ENCODE results near the gene MTURN.

MTURN gene

DNA sequence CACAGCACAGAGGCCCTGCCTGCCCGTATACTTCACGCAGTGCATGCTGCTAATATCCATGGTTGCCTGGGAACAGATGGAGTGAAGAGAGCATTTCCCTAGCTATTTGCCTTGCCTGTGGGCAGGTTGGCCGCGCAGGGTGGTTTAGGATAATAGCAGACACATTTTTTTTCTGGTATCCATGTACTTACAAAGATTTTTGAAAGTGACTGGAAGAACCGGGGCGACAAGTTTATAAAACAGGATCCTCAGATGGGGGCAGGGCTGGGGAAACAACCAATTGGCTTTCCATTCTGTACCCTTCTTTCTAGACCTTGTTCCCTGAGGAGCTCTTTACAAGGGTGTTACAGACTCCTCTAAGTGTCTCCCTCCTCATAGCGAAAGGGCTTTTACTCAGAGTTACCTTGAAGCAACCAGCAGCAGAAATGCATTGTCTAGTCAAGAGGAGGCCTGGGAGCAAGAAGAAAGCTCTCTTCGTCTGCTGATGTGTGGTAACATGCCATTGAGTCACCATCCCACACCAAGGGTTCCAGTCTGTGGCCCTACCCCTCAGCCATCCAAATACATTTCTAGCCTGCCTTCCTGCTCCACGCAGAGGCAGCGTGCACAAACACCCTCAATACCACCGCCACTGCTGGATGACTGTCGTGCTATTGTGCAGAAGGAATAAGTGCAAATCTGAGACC lies 31.5 kb downstream of the MTURN start:
- no peak overlapping the region for H3K4me3 ChIP-seq (replicated peaks; ENCODE audit: low read depth, low read length)
- no peak for DNase-seq (ENCODE audit: low read depth)
- TF ChIP-seq, protein P1, sequence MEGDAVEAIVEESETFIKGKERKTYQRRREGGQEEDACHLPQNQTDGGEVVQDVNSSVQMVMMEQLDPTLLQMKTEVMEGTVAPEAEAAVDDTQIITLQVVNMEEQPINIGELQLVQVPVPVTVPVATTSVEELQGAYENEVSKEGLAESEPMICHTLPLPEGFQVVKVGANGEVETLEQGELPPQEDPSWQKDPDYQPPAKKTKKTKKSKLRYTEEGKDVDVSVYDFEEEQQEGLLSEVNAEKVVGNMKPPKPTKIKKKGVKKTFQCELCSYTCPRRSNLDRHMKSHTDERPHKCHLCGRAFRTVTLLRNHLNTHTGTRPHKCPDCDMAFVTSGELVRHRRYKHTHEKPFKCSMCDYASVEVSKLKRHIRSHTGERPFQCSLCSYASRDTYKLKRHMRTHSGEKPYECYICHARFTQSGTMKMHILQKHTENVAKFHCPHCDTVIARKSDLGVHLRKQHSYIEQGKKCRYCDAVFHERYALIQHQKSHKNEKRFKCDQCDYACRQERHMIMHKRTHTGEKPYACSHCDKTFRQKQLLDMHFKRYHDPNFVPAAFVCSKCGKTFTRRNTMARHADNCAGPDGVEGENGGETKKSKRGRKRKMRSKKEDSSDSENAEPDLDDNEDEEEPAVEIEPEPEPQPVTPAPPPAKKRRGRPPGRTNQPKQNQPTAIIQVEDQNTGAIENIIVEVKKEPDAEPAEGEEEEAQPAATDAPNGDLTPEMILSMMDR (IDR thresholded peaks at IDR 0.05; ENCODE audit: low read length, missing control alignments) = no peak

DNA sequence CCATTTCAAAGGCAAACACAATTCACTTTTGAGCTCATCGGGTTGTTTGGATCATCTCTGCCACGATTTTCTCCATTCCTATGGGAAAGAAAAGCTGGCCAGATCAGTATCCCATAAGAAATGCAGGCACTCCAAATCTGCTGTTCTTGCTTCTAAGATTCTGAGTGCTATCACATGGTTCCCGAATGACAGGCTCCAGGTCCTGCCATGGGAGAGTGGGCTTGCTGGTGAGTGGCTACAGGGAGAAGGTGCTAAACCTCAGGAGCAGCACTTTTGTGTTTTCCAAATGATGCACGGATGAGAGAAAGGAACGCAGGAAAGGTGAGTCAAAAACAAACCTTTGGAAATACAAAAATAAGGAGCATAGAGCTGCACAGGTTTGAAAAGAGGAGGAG lies 32.1 kb downstream of the MTURN start:
- TF ChIP-seq, protein P1 (IDR thresholded peaks at IDR 0.05; ENCODE audit: low read length, missing control alignments) = no peak
- no peak overlapping the region for H3K4me3 ChIP-seq (replicated peaks; ENCODE audit: low read depth, low read length)
- no peak for DNase-seq (ENCODE audit: low read depth)

DNA sequence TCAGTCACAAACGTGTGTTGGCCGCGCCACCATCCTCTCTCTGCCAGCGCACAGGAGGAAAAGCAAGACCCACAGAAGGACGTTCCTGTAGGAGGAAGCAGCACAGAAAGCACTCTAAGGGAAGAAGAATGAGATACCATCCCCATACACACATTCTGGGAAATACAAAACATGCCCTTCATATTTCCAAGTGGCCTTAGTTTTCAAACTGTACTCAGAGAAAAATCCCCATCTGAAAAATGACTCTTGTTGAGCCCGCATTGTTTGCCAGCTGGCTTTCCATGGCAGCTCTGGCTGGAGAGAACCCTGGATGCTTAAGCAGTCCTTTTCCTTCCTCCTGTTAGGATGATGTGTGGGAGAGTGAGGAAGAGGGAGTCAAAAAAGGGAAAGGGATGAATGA lies 33.1 kb downstream of the MTURN start:
- no peak overlapping the region for H3K4me3 ChIP-seq (replicated peaks; ENCODE audit: low read depth, low read length)
- no peak for DNase-seq (ENCODE audit: low read depth)
- TF ChIP-seq, protein P1 (IDR thresholded peaks at IDR 0.05; ENCODE audit: low read length, missing control alignments) = no peak

DNA sequence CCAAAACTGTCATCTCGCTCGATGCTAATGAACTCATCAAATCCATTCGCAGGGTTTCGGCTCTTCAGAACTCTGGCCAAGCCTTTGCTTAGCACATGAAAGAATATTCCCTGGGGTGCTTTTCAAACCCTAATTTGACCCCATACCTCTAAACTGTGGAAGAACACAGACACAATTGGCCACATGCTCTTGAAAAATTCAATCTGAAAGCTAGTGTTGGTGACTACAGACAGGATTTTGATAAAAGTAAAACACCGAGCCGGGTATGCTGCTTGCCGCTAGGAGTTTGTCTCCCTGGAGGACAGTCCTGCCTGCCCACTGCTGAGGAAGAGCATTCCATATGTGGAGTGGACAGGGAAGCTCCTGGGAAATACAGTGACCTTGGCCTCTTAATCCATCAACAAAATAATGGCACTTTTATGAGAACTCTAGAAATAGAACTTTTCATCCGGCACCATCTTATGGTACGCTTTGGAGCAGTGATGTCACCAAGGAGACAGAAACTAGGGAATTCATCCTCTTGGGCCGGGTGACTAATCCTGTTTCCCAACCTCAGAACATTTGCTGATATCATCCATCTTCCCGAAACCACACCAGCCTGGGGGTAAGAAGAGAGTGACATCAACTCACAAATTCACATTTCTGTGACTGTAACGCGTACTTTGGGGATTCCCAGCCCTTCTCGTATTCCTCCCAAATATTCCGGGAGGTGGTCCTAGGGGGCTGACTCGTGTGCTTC lies 34.2 kb downstream of the MTURN start:
- DNase-seq (ENCODE audit: low read depth) = peak; percentile 77
- TF ChIP-seq, protein P1 (IDR thresholded peaks at IDR 0.05; ENCODE audit: low read length, missing control alignments) = no peak
- H3K4me3 ChIP-seq (replicated peaks; ENCODE audit: low read depth, low read length) = no peak overlapping the region

DNA sequence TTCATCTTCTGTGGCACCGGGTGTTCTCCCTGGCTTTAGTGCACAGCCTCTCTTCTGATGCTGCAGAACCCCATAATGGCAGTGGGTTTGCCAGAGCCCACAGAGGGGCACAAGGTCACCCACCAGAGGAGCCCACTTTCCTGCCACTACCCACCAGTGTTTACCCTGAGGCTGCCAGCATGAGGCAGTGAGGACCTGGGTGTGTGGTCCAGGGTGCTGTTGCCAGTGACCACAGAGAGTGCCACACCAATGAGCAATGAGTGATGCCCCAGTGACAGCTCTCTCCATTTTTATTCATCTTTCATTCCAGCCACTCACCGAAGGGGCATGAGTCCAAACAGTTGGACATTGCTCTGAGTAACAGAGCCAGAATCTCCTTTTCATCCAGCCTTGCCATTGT lies 34.8 kb downstream of the MTURN start:
- no peak for DNase-seq (ENCODE audit: low read depth)
- TF ChIP-seq, protein P1 (IDR thresholded peaks at IDR 0.05; ENCODE audit: low read length, missing control alignments) = no peak
- H3K4me3 ChIP-seq (replicated peaks; ENCODE audit: low read depth, low read length) = no peak overlapping the region

DNA sequence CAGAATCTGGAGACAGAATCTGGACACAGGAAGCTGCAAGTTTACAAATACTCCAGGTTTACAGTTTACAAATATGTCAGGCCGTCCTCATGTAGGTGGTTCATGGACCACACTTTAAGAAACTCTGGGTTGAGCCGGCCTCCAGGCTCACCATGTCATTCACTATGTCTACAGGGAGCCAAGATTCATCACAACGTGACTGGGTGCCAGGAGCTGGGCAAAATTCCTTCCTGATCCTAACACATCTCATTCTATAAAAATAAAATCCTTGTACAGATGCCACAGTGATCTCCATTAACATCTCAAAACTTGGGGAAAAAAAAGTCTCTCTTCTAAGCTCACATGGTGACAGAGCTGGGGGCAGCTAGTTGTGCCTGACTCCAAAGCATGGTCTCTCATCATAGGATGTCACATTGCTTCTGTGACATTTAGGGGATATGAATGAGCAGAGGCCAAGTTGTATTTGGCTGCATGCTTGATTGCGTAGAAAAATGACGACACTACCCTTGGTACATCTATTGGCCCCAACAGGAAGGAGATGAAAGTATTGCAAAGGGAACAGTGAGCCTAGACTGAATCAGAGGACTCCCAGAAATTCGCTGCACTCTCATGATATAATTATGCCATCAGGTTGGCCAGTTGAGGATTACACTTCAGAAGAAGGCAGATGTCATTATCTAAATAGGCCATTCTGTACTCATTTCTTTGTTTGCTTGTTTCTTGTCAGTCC lies 35.9 kb downstream of the MTURN start:
- no peak for DNase-seq (ENCODE audit: low read depth)
- TF ChIP-seq, protein P1 (IDR thresholded peaks at IDR 0.05; ENCODE audit: low read length, missing control alignments) = no peak
- H3K4me3 ChIP-seq (replicated peaks; ENCODE audit: low read depth, low read length) = no peak overlapping the region

Data from fibroblast of pulmonary artery (primary cell).